IPS-20b (cell line): ENCODE measurements around the gene MAGEA11.
"Not testable (repeated sequence)": the region's sequence is repeated elsewhere in the genome, so short reads cannot be mapped to it uniquely, and the experiment has no call there.

Source experiments
- H3K27ac ChIP-seq: one replicate; pipeline ENCODE4 v1.5.1; 2013; ENCODE audit warnings: low read length
- H3K27me3 ChIP-seq: 2 replicates; pipeline ENCODE4 v1.6.1; 2013; ENCODE audit warnings: mild to moderate bottlenecking, low read length, inconsistent platforms; ENCODE audit not compliant: insufficient read depth
- H3K36me3 ChIP-seq: 2 replicates; pipeline ENCODE4 v1.6.1; 2013; ENCODE audit warnings: low read depth, mild to moderate bottlenecking, inconsistent platforms, low read length, moderate library complexity; ENCODE audit not compliant: insufficient read depth
- H3K4me1 ChIP-seq: 2 replicates; pipeline ENCODE4 v1.6.1; 2013; ENCODE audit warnings: mild to moderate bottlenecking, control low read depth, inconsistent platforms, low read length, moderate library complexity; ENCODE audit not compliant: insufficient read depth
- H3K4me3 ChIP-seq: 2 replicates; pipeline ENCODE4 v1.5.1; 2013; ENCODE audit warnings: mild to moderate bottlenecking, low read length, inconsistent platforms
- H3K9ac ChIP-seq: 2 replicates; pipeline ENCODE4 v1.6.1; 2013; ENCODE audit warnings: low read depth, mild to moderate bottlenecking, inconsistent platforms, low read length, moderate library complexity
- H3K9me3 ChIP-seq: 2 replicates; pipeline ENCODE4 v1.6.1; 2013; ENCODE audit warnings: mild to moderate bottlenecking, low read depth, low read length, inconsistent platforms; ENCODE audit not compliant: insufficient read depth

Gene MAGEA11, protein sequence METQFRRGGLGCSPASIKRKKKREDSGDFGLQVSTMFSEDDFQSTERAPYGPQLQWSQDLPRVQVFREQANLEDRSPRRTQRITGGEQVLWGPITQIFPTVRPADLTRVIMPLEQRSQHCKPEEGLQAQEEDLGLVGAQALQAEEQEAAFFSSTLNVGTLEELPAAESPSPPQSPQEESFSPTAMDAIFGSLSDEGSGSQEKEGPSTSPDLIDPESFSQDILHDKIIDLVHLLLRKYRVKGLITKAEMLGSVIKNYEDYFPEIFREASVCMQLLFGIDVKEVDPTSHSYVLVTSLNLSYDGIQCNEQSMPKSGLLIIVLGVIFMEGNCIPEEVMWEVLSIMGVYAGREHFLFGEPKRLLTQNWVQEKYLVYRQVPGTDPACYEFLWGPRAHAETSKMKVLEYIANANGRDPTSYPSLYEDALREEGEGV

DNA sequence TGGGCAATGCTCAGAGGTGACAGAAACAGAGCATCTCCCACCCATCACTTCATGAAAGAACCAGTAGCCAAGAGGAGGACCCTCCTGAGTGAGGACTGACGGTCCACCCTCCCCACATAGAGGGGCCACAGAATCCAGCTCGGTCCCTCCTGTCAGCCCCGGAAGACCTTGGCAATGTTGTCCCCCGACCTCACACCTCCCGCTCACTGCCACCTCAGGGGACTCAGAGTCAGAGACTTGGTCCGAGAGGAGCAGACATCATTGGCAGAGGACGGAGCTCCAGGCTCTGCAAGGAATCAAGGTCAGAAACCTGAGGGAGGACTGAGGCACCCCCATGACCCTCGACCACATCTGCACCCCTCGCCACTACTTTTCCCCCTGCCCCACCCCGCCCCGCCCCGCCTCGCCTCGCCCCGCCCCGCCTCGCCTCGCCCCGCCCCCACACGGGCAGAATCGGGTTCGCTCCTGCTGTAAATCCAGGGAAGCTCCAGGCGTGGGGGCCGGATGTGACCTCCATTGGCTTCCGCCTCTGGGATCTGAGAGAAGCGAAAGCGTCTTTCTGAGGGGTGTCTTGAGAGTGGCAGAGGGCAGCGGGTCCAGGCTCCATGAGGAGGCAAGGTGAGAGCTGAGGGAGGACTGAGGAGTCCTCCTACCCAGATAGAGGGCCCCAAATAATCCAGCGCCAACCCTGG, at the start of gene MAGEA11:
Gene MAGEA11, plus strand, starts transcription at position 516 of the 692 bp plus-strand sequence. CDS start 1,100 bp downstream, outside the sequence.
- no peaks in the 10 kb centered on the region for H3K9me3 ChIP-seq
- no peak within 1 kb of the TSS for H3K27ac ChIP-seq
- H3K36me3 ChIP-seq: no peaks in the 10 kb centered on the region

GRCh38 chrX:149675088-149675487, 36.8 kb upstream of the MAGEA11 start:
- not testable (repeated sequence) for H3K4me1 ChIP-seq, H3K36me3 ChIP-seq, H3K9me3 ChIP-seq, H3K4me3 ChIP-seq, H3K27ac ChIP-seq, H3K27me3 ChIP-seq, H3K9ac ChIP-seq

More for the DNA sequence above, at the start of gene MAGEA11:
- no peak within 1 kb of the TSS for H3K9ac ChIP-seq
- H3K4me3 ChIP-seq: no peak within 1 kb of the TSS
- H3K27me3 ChIP-seq: no peaks in the 10 kb centered on the region; the same call in none of the 2 replicates
- no peaks in the 10 kb centered on the region for H3K4me1 ChIP-seq

DNA sequence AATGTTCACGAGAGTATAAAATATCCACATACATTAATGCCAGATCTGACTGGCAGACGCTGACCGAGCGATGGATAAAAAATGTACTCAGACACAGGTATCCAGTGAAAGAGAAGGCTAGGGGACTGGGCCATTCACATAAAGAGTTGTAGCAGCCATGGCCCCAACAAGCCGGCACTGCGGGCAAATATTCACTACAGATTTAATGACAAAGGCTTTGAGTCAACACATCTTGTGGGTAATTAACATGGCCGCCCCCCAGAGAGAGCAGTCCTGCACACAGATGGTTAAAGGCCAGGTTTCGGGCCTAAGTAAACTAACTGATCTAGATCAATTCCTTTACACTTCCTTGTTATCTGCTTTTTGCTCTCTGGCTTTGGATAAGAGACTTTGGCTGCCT, 36.3 kb upstream of the MAGEA11 start:
- not testable (repeated sequence) for H3K4me3 ChIP-seq, H3K4me1 ChIP-seq, H3K36me3 ChIP-seq, H3K27me3 ChIP-seq, H3K9ac ChIP-seq, H3K9me3 ChIP-seq, H3K27ac ChIP-seq

DNA sequence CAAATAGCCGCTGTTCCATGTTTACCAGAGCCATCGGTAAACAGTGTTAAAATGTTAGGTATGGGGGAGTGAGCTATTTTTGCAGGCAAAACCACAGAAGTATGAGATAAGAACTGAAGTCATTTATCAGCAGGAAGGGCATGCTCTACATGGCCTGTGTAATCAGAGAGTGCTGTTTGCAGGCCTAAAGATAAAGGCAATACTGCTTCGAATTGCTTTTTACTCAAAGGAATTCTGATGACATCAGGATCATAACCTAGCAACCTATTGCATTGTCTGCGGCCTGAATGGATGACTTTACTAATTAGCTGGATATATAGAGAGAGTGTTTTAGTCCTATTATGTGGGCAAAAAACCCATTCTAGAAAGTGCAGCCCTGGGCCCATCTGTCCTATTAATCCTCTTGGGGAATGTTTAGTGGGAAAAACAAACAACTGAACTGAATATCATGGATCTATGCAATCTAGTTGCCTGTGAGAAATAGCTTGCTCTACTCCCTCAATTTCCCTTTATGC, 32.6 kb upstream of the MAGEA11 start:
- H3K9me3 ChIP-seq, H3K36me3 ChIP-seq, H3K9ac ChIP-seq, H3K27ac ChIP-seq, H3K27me3 ChIP-seq, H3K4me3 ChIP-seq: not testable (repeated sequence)
- peaks cover 18% of the 10 kb centered on the region for H3K4me1 ChIP-seq

DNA sequence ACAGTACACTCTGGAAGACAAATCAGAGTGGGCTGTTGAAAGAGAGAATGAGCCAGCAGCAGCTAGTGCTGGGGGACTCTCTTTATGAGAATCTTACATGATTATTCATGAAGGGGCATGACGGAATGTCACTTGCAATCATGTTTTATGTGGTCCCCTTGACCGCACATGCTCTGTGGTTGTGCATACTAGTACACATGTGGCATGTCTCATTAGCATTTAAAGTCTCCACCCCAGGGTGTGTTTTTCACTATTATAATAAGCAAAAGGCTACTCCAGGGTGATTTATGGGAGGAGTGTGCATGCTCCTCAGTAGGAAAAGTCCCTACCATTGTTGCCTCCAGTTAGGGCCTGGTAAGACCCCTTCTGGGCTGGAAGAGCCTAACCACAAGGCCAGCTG, 30.7 kb upstream of the MAGEA11 start:
- Histone ChIP-seq H3K9ac (no peak overlapping the region), H3K9me3 (no peaks in the 10 kb centered on the region), H3K27me3 (no peaks in the 10 kb centered on the region), H3K27ac (no peak overlapping the region), H3K36me3 (no peaks in the 10 kb centered on the region), H3K4me3 (no peak overlapping the region), H3K4me1 (peaks cover 18% of the 10 kb centered on the region)

GRCh38 chrX:149682031-149682430, 29.8 kb upstream of the MAGEA11 start:
- H3K9me3 ChIP-seq: no peaks in the 10 kb centered on the region; the same call in 1 of the 2 replicates
- H3K27me3 ChIP-seq: no peaks in the 10 kb centered on the region
- H3K36me3 ChIP-seq: no peaks in the 10 kb centered on the region
- peak overlapping the region; percentile 49; the same call in 1 of the 2 replicates for H3K9ac ChIP-seq
- peaks cover 18% of the 10 kb centered on the region for H3K4me1 ChIP-seq
- peak overlapping the region; percentile 29; the same call in 1 of the 2 replicates for H3K4me3 ChIP-seq
- no peak overlapping the region for H3K27ac ChIP-seq

DNA sequence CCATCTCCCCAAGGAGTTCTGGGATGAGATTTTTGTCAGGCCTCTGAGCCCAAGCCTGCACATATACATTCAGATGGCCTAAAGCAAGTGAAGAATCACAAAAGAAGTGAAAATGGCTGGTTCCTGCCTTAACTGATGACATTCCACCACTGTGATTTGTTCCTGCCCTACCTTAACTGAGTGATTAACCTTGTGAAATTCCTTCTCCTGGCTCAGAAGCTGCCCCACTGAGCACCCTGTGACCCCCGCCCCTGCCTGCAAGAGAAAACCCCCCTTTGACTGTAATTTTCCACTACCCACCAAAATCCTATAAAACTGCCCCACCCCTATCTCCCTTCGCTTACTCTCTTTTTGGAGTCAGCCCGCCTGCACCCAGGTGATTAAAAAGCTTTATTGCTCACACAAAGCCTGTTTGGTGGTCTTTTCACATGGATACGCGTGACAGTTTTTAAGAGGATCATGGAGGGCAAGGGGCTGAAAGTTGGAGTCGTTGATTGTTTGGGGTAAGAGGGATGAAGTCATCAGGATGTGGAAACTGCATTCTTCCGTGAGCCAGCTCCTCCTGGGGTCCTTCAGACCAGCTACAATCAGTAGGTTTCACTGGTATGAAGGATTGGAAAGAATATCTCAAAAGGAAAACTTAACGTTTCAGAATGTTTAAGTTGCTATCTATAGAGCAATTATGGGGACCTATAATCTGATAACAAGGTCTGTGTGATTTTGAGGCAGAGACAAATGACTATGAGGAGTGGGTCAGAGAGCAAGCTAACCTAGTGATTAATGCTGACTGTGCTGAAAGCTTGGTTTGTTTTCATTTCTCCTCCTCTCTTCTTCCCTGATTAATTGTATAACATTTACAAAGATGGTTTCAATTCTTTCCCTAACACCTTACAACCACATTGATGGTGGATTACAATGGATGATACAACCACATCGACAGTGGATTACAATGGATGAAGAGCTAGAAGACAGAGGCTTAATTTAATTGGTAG, 28.6 kb upstream of the MAGEA11 start:
- peaks cover 18% of the 10 kb centered on the region for H3K4me1 ChIP-seq
- H3K27ac ChIP-seq: no peak overlapping the region

DNA sequence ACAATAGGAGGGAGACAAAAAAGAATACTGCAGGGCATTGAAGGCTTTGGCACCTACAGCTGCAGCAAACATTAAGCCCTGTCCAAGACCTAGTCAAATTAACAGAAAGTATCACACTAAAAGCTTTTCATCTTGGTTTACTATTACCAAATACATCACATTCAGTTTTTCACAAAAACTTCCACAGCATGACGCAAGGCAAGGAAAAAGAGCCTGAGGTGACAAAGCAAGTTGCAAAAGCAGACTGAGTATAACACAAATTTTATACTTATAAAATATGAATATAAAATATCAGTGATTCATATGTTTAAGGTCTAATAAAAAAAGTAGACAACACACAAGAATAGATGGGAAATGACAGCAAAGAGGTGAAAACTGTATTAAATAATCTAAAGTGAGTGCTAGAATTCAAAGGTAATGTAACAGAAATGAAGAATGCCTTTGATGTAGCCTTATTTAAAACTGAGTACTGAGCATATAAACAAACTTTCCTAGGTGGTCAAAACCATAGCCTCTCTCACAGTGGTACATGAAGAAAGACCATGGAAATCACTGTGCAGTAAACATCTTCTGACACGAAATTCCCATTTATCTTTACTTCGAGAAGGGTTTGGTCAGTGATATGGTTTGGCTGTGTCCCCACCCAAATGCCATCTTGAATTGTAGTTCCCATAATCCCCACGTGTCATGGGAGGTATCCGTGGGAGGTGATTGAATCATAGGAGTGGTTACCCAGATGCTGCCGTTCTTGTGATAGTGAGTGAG, 27.7 kb upstream of the MAGEA11 start:
- Histone ChIP-seq H3K27ac (no peak overlapping the region), H3K4me1 (peaks cover 18% of the 10 kb centered on the region), H3K9ac (no peak overlapping the region), H3K36me3 (no peaks in the 10 kb centered on the region), H3K9me3 (no peaks in the 10 kb centered on the region; the same call in 1 of the 2 replicates), H3K4me3 (no peak overlapping the region), H3K27me3 (no peaks in the 10 kb centered on the region)

More for the DNA sequence above, 28.6 kb upstream of the MAGEA11 start:
- Histone ChIP-seq H3K9ac (peak overlapping the region; percentile 41; the same call in 1 of the 2 replicates), H3K9me3 (no peaks in the 10 kb centered on the region; the same call in 1 of the 2 replicates), H3K4me3 (peak overlapping the region; percentile 29; the same call in 1 of the 2 replicates), H3K36me3 (no peaks in the 10 kb centered on the region), H3K27me3 (no peaks in the 10 kb centered on the region)

- Histone ChIP-seq H3K4me1 (peaks cover under 1% of the 10 kb centered on the region; the same call in 1 of the 2 replicates), H3K27me3 (no peaks in the 10 kb centered on the region), H3K9me3 (peaks cover 3% of the 10 kb centered on the region; the same call in 1 of the 2 replicates), H3K27ac (no peak overlapping the region), H3K9ac (no peak overlapping the region), H3K4me3 (no peak overlapping the region), H3K36me3 (no peaks in the 10 kb centered on the region)
Observed at GRCh38 chrX:149687991-149688390, 23.9 kb upstream of the MAGEA11 start.

GRCh38 chrX:149688552-149688951, 23.3 kb upstream of the MAGEA11 start:
- H3K36me3 ChIP-seq: no peaks in the 10 kb centered on the region
- no peak overlapping the region for H3K9ac ChIP-seq
- no peak overlapping the region for H3K4me3 ChIP-seq
- H3K27me3 ChIP-seq: no peaks in the 10 kb centered on the region
- no peaks in the 10 kb centered on the region; the same call in 1 of the 2 replicates for H3K4me1 ChIP-seq
- H3K9me3 ChIP-seq: peaks cover 3% of the 10 kb centered on the region; the same call in 1 of the 2 replicates
- H3K27ac ChIP-seq: no peak overlapping the region
